Islet precursor cell (in vitro differentiated cells): Measurements from ENCODE around the gene CELSR1.

Experiments used
- DNase-seq: peaks from one replicate; pipeline ENCODE4 v3.0.0-alpha.2; 2018

The CELSR1 gene

GRCh38 chr22:46478083-46478551 lies 59.3 kb downstream of the CELSR1 start:
- no peak for DNase-seq

DNA sequence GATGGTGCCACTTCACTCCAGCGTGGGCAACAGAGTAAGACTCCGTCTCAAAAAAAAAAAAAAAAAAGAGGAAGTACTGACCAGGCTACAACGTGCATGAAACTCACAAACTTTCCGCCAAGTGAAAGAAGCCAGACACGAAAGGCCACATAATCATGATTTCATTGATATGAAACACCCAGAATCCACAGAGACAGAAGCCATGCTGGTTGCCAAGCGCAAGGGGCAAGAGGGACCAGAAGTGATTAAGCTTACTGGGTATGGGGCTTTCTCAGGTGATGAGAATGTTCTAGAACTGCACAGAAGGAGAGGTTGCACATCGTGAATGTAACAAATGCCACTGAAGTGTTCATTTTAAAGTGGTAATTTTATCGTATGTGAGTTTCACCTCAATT lies 60.9 kb downstream of the CELSR1 start:
- DNase-seq = no peak

GRCh38 chr22:46473896-46474557 lies 63.4 kb downstream of the CELSR1 start:
- no peak for DNase-seq

GRCh38 chr22:46473021-46473779 lies 64.2 kb downstream of the CELSR1 start:
- peak; percentile 55 for DNase-seq

- DNase-seq = peak; percentile 28
These were observed 64.8 kb downstream of the CELSR1 start for GRCh38 chr22:46472722-46473016.

GRCh38 chr22:46471901-46472721 lies 65.3 kb downstream of the CELSR1 start:
- DNase-seq = peak; percentile 84

DNA sequence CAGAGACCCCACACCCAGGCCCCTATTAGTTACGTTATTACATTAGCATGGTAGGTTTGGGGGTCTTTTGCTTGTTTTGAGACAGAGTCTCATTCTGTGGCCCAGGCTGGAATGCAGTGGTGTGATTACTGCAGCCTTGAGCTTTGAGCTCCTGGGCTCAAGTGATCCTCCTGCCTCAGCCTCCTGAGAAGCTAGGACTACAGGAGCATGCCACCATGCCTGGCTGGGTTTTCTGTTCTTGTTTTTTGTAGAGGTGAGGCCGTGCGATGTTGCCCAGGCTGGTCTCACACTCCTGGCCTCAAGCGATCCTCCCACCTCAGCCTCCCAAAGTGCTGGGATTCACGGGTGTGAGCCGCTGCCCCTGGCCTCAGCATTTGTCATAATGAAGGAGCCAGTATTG lies 66.1 kb downstream of the CELSR1 start:
- peak; percentile 45 for DNase-seq

DNA sequence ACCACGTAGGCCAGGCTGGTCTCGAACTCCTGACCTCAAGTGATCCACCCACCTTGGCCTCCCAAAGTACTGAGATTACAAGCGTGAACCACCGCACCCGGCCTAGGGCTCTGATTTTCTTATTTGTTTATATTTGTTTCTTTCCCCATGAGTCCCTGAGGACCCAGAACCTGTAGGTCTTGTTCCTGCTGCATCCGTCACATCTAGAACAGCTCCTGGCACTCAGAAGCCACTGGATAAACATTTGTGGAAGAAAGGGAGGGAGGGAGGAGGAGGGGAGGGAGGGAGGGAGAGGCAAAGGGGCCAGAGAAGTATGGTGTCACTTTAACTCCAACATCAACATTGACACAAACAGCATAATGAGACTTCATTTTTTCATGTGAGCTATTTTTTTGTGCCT lies 67.7 kb downstream of the CELSR1 start:
- DNase-seq = no peak

- DNase-seq = no peak
These were observed 70.4 kb downstream of the CELSR1 start for GRCh38 chr22:46467006-46467405.

DNA sequence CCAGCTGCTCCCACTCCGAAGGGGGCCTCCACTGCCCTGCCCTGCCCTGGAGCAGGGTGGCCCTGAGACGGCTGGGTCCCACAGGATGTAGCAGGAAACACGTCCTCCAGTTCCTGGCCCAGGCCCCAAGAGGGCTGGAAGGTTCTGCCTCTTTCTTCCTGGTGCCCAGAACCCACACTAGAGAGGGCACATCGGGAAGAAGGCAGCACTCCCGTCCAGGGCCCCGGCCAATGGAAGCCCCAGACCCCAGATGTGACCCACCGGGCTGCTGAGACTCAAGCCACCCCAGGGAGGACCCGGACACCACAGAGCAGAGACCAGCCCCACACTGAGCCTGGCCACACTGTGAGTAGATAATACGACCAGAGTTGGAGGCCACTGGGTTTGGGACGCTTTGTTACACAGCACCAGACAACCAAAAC lies 71.2 kb downstream of the CELSR1 start:
- no peak for DNase-seq

- peak; percentile 48 for DNase-seq
These were observed 71.6 kb downstream of the CELSR1 start for GRCh38 chr22:46465793-46466192.

DNA sequence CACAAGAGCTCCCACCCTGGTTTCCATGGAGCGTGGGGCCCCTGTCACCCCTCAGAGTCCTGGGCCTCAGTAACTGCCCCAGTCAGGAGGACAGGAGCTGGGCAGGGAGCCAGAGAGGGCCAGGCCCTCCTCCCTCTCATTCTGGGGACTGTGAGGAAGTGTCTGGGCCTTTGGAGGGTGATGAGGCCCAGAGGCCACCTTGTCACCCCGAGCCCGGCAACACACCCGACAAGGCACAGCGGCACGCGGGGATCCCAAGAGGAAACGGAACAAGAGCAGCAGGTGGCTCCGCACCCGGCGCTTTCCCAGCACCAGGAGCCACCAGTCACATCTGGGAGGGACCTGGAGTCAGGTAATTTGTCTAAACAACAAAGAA lies 72.1 kb downstream of the CELSR1 start:
- no peak for DNase-seq

DNA sequence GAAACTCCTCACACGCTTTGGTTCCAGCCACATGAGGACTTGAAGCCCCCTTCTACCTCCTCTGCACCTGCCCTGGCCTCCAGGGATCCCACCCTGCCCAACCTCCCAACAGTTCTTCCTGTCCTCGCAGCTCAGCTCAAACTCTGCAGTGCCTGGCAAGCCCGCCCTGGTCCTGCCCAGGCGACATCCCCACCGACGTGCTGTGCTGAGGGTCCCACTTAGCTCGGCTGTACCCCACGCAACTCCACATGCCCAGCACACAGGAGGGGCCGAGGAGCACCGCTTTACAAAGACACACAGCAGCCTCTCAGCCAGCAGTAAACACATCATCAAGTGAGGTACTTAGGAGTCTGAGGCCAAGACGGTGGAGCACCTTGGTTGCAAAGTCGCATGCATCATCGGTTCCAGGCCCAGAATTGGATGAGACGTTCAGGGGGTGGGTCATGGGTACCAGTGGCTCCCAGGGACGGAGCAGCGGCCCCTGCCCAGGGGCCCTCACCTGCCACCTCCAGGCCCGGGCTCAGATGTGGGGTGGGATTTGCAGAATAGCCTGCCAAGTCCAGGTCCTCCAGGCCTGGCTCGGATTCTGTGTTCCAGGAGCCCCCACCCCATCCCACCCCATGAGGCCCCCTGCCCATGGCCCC lies 72.6 kb downstream of the CELSR1 start:
- peak; percentile 35 for DNase-seq

DNA sequence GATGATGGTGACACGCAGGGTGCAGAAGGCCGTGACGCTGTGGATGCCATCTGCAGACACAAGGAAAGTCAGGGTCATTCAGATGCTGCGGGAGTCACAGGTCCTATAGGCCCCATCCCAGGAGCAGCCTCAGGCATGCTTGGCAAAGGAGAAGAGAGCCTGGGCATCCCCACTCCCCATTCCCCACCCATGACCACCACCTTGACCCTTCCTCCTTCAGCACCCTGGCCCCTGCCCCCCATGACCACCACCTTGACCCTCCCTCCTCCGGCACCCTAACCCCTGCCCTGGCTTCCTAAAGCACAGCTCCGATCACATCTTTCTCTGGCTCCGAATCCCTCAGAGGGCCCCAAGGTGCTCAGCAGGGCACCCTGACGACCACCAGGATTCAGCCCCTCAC lies 73.1 kb downstream of the CELSR1 start:
- peak; percentile 33 for DNase-seq

DNA sequence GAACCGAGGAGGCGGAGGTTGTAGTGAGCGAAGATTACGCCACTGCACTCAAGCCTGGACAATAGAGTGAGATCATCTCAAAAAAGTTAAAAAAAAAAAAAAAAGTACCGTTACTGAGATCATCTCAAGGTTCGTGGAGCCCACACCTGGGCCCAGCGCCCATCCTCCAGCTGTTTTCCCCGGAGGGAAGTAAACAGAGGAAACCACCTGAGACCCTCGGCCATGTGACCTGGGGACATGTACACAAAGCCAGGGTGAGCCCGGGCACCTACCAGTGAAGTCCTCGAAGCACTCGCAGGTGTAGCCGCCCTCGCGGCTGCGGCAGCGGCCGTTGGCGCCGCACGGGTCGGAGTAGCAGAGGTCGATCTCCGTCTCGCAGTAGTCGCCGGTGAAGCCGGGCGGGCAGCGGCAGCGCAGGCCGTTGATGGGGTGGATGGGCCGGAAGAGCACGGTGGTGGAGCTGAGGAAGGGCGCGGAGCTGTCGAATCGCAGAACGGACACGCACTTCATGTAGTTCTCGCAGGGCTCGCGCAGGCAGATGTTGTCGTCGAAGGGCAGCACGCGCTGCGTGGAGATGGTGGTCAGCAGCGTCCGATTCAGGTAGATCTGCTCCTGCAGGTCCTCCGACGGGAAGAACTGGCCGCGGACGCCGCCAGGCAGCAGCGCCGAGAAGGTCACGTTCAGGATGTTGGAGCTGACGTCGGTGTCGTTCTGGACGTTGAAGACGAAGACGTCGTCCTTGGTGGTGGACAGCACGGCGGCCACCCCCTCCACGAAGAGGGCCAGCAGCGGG lies 73.8 kb downstream of the CELSR1 start:
- DNase-seq = peak; percentile 37

GRCh38 chr22:46462726-46463371 lies 74.6 kb downstream of the CELSR1 start:
- DNase-seq = peak; percentile 84

GRCh38 chr22:46461566-46462180 lies 75.7 kb downstream of the CELSR1 start:
- DNase-seq = peak; percentile 68

DNA sequence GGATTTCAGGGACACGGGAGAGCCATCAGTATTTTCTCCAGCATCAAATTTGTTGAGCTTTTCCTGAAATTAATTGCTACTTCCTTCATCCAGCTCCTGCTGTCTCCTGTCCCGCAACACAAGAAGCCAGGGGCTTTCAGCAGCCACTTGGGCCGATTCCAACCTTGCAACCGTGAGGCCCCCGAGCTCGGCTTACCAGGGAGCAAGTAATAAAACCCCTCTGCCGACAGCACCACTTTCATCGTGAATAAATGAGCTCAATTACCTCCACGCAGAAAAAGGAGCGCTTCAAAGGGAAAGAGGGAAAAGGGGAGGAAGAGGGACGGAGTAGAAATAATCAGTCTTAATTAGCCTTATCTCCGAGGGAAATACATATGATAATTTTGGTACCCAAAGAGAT lies 76.6 kb downstream of the CELSR1 start:
- no peak for DNase-seq

GRCh38 chr22:46459347-46460065 lies 77.9 kb downstream of the CELSR1 start:
- DNase-seq = no peak

GRCh38 chr22:46458525-46458924 lies 78.9 kb downstream of the CELSR1 start:
- DNase-seq = no peak
